Esophagus muscularis mucosa (tissue), 4 donors: ENCODE measurements around the gene NOPCHAP1. TPM values are rescaled to one million over a fixed set of nuclear protein-coding genes. Genes with fewer than 3 reads are reported as not detected.

Source experiments
- DNase-seq: peaks from one replicate; pipeline ENCODE4 v3.0.0-alpha.2; 2017; ENCODE audit errors: extremely low spot score
- H3K27ac ChIP-seq, 4 donors: fragments of 200-600 bp; sonication (generic); replicated peaks in 1 of 4; 1 replicate in 3 of 4; 2 replicates in 1 of 4; pipeline ENCODE4 v1.5.1; 2016 to 2019; ENCODE audit warnings: mild to moderate bottlenecking in 1 of 4
- H3K27me3 ChIP-seq, 4 donors: fragments of 200-600 bp; sonication (generic); one replicate each; pipeline versions ENCODE4 v1.5.1 to v1.6.0; 2016 to 2019
- H3K36me3 ChIP-seq, 4 donors: fragments of 200-600 bp; sonication (generic); one replicate each; pipeline ENCODE4 v1.5.1; 2016 to 2019
- H3K4me1 ChIP-seq, 4 donors: fragments of 200-600 bp; sonication (generic); one replicate each; pipeline ENCODE4 v1.5.1; 2016 to 2019
- H3K4me3 ChIP-seq, 4 donors: fragments of 200-600 bp; sonication (generic); 1 replicate in 2 of 4; 2 replicates in 2 of 4; pipeline ENCODE4 v1.5.1; 2016 to 2019; ENCODE audit warnings: mild to moderate bottlenecking in 4 of 4, moderate library complexity in 1 of 4
- H3K9me3 ChIP-seq, 4 donors: fragments of 200-600 bp; sonication (generic); 1 replicate in 3 of 4; 2 replicates in 1 of 4; pipeline ENCODE4 v1.5.1; 2016 to 2019
- CTCF ChIP-seq, 3 experiments: fragments of 200-600 bp in 2 of 3; fragments of 450-650 bp in 1 of 3; sonication (generic) in 2 of 3; IDR thresholded peaks; one replicate each; pipeline ENCODE4 v1.5.1; 2017 to 2019; ENCODE audit warnings: antibody characterized with exemption in 3 of 3, mild to moderate bottlenecking in 2 of 3, moderate library complexity in 1 of 3
- EP300 ChIP-seq: sonication (generic); formaldehyde crosslinking; IDR thresholded peaks from one replicate; pipeline ENCODE4 v1.6.1; 2017; ENCODE audit warnings: antibody characterized with exemption
- POLR2A ChIP-seq: fragments of 450-650 bp; IDR thresholded peaks from one replicate; pipeline ENCODE4 v1.6.1; 2017; ENCODE audit warnings: antibody characterized with exemption, moderate library complexity, mild to moderate bottlenecking, low read depth
- POLR2AphosphoS5 ChIP-seq, 2 donors: sonication (generic); formaldehyde crosslinking; IDR thresholded peaks; one replicate each; pipeline ENCODE4 v1.6.1; 2017; ENCODE audit warnings: antibody characterized with exemption in 2 of 2
- WGBS: methylation state at CpG from one replicate; pipeline ENCODE4 v1.1.5; 2018; 5-methylcytosine and 5-hydroxymethylcytosine counted together
- intact Hi-C: fragments of 100-400 bp; cut with DNase I; formaldehyde crosslinking; loops from one replicate; pipeline ENCODE4 v1.15.1; 2023
- total RNA-seq, 4 donors: library from RNA; depleted of rRNA; stranded (reverse); fragments of >200 nt; gene quantifications; one replicate each; pipeline versions ENCODE4 v1.1.0 to v1.2.1, GENCODE V29; 2016

The NOPCHAP1 gene
- total RNA-seq, 4 donors from 2014 or later = 4.6 to 7.9 (median 5.5) TPM

GRCh38 chr12:105025890-105026289, 39.8 kb downstream of the NOPCHAP1 start:
- intact Hi-C loops = no loop called here
- WGBS = 27% methylated on average over 5 of the region's 5 CpGs
- Histone ChIP-seq H3K9me3 (no peaks in the 10 kb centered on the region), H3K36me3 (peaks cover 0 to 7% (median 0%) of the 10 kb centered on the region in 4 donors), H3K4me3 (no peak overlapping the region), H3K27ac (peak overlapping the region; percentile 58 to 70 (median 64)), H3K4me1 (peaks cover 11 to 45% (median 28%) of the 10 kb centered on the region in 4 donors), H3K27me3 (no peaks in the 10 kb centered on the region)
- peak; percentile 18 to 54 for TF ChIP-seq POLR2AphosphoS5 (IDR thresholded peaks at IDR 0.05)
- TF ChIP-seq EP300 = no peak
- TF ChIP-seq CTCF (IDR thresholded peaks at IDR 0.05) = no peak
- TF ChIP-seq POLR2A = no peak
- no peak for DNase-seq

- Histone ChIP-seq H3K4me3 (no peak overlapping the region), H3K4me1 (peaks cover 11 to 45% (median 28%) of the 10 kb centered on the region in 4 donors), H3K36me3 (peaks cover 0 to 12% (median 2%) of the 10 kb centered on the region in 4 donors), H3K9me3 (no peaks in the 10 kb centered on the region), H3K27me3 (no peaks in the 10 kb centered on the region), H3K27ac (peak overlapping the region; percentile 58 to 70 (median 64))
- DNase-seq = no peak
- TF ChIP-seq EP300 = no peak
- no peak for TF ChIP-seq CTCF (IDR thresholded peaks at IDR 0.05)
- no peak for TF ChIP-seq POLR2A
- TF ChIP-seq POLR2AphosphoS5 (IDR thresholded peaks at IDR 0.05) = no peak
- intact Hi-C loops = no loop called here
- 42% methylated on average over 4 of the region's 4 CpGs for WGBS
Observed at GRCh38 chr12:105026411-105026810, 40.3 kb downstream of the NOPCHAP1 start.

- DNase-seq = no peak
- no peak for TF ChIP-seq CTCF (IDR thresholded peaks at IDR 0.05)
- no peak for TF ChIP-seq EP300
- no peak for TF ChIP-seq POLR2AphosphoS5 (IDR thresholded peaks at IDR 0.05)
- no peak for TF ChIP-seq POLR2A
- H3K4me1 ChIP-seq = peaks cover 5 to 39% (median 11%) of the 10 kb centered on the region in 4 donors
- no peaks in the 10 kb centered on the region for H3K9me3 ChIP-seq
- intact Hi-C loops = no loop called here
- no peak overlapping the region for H3K4me3 ChIP-seq
- H3K27ac ChIP-seq = peak overlapping the region in 1 of 4 donors; percentile 4
- peaks cover 0 to 14% (median 5%) of the 10 kb centered on the region in 4 donors for H3K36me3 ChIP-seq
- no peaks in the 10 kb centered on the region for H3K27me3 ChIP-seq
- 87% methylated on average over 9 of the region's 9 CpGs for WGBS
Observed at GRCh38 chr12:105030820-105031807, 45.0 kb downstream of the NOPCHAP1 start.

- Histone ChIP-seq H3K36me3 (peaks cover 0 to 21% (median 5%) of the 10 kb centered on the region in 4 donors), H3K27me3 (no peaks in the 10 kb centered on the region), H3K27ac (peak overlapping the region in 2 of 4 donors; percentile 53 to 73), H3K4me1 (peaks cover 0 to 26% (median 7%) of the 10 kb centered on the region in 4 donors), H3K9me3 (no peaks in the 10 kb centered on the region), H3K4me3 (no peak overlapping the region)
- 84% methylated on average over 4 of the region's 4 CpGs for WGBS
- DNase-seq = no peak
- no peak for TF ChIP-seq CTCF (IDR thresholded peaks at IDR 0.05)
- intact Hi-C loops = no loop called here
Observed at GRCh38 chr12:105032703-105033357, 46.7 kb downstream of the NOPCHAP1 start.
